NCI-H510A treated with DMSO at 0.1 percent for 48 hours (cell line): ENCODE results near the gene SEMA3G.

Experiments used
- DNase-seq: peaks from one replicate; lab custom pipeline; 2025; lab: John Stamatoyannopoulos, UW

Gene SEMA3G

GRCh38 chr3:52453496-52454249 is 8.8 kb upstream of the SEMA3G start, which contains the start of gene TNNC1:
Gene TNNC1 (minus strand): TSS chr3:52454041. CDS start chr3:52454015, 26 bp downstream.
- DNase-seq = no peak

GRCh38 chr3:52452570-52453221 is 7.8 kb upstream of the SEMA3G start:
- DNase-seq = no peak

DNA sequence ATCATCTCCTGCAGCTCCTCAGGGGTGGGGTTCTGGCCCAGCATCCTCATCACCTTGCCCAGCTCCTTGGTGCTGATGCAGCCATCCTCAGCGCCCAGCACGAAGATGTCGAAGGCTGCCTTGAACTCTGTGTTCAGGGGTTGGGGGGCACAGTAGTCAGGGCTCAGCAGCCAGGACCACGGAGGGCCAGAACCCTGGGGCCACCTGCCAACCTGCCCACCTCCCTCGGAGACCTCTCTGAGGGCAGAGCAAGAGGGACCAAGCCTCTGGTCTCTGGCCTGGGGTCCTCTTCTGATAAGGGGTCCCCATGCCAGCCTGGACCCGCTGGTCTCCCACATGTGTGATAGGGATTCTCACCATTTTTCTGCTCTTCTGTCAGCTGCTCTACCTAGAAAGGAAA is 7.2 kb upstream of the SEMA3G start:
- no peak for DNase-seq

DNA sequence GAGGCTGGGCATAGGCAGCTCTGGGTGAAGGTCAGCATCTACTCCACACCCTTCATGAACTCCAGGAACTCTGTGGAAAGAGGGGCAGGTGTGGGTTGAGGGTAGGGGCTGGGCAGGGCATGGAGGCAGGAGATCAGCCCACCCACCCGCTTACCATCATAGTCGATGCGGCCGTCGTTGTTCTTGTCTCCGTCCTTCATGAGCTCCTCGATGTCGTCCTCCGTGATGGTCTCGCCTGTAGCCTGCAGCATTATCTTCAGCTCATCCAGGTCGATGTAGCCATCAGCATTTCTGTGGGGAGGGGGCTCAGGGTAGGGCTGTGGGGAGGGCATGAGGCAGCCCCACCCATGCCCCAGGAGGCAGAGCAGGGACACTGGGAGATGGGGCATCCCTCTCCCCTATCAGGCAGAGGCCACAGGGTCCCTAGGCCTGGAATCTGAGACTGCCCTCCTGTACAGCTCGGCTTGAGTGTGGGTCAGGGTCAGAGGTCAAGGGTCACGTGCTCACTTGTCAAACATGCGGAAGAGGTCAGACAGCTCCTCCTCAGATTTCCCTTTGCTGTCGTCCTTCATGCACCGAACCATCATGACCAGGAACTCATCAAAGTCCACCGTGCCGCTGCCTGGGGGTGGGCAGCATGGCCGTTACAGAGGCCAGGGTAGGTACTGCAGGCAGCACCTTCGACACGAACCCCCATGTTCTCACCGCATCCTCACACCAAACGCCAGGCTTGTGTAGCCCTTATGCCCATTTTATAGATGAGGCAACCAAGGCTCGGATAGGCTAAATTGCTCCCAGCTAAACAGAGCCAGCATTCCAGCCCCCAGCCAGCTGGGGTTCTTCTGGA is 6.6 kb upstream of the SEMA3G start:
- DNase-seq = no peak

DNA sequence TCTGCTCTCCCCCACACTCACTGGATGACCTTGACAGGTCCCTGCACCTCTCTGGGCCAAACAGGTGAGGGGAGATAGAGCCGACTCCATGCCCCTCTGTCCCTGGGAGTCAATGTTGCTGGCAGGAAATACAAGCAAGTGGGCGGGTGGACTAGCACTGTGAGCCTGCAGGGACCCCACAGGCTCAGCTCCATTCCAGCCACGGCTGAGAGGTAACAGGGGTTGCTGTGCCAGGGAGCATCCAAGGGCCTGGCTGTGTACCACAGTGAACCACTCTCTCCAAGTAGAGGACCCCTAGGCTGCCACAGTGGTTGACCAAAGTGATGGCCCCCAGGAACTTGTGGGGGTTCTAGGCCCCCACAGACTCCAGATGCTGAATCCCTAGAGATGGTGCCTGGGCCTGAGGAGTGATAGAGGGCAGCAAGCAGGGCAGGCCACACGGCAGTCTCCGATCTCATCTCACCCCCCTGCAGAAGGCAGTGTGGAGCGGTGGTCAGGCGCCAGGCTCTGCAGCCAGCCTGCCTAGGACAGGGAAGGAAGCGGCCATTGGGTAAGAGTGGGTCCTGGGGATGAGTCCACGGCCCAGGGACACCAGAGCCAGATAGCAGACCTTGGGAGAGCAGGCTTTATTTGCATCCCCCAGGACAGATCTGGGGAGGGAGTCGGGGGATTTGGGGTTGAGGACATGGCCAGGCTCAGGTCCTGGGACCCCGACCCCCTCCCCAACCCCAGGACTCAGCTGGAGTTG is 5.8 kb upstream of the SEMA3G start:
- no peak for DNase-seq

DNA sequence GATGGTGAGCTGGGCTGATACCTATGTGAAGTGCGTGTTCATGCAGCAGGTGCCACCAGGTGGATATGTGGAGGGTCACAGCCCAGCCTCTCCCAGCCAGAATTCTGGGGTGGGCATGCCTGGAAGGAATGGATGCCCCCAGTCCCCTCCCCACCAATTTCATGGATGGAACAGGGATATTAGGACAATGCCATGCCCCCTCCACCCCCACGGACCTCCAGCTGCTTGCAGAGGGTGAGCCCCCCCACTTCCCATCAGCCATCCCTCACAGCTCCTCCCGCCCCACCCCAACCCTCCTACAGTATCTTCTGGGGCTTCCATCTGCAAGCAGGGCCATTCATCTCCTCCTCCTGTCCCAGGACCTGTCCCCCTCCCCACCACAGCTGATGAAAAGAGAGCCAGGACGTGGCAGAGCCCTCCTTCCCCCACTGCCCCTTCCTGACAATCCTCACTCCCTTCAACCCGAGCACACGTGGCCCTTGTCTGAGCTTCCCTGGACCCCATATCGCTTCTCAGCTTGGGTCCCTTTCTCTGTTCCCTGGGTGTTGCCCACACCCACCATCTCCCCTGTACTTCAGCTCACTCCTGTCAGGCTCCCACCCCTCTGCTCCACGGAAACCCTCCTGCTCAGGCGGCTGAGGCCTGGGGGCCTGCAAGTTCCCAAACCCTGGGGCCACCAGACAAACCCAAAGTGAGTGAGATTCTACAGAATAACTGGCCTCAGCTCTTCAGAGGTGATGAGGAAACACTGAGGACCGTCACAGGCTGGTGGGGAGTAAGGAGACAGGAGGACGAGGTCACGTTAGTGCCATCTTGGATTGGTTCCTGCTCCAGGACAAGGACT is 2.8 kb upstream of the SEMA3G start:
- no peak for DNase-seq

DNA sequence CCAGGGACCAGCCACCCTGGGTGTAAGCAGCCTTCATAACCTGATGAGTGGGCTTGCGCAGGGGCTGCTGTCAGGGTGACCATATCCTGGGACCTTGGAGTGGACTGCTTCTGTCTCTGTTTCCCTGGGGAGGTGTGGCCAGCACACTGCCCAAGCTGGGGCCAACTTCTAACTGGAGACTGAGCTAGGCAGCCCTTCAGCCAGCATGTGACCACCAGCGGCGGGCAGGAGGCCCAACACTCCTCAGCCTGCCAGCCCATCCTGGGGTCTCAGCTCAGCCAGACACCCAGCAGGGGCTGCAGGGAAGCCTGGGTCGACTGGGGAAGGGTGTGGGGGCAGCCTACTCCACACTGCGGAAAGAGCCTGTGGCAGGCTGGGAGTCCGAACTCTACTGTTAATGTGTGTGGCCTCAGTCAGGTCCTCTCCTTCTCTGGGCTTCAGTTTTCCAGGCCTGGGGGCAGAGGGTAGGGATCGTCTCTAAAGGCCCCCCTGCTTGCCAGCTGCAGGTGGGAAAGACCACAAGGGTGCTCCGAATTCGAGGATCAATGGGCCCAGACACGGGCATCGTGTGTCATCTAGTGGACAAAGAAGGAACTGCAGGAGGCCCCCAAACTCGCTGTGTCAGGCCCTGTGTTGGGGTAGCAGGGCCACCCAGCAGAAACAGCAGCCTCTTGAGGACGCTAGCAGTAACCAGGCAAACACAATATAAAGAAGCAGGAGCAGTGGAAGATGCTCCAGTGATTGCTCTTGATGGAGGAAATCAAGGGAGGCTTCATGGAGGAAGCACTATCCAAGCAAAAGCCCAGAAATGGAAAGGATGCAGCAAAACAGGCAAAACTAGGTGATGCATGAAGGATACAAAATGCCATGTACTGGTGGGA is 2.0 kb upstream of the SEMA3G start:
- peak; percentile 48 for DNase-seq

DNA sequence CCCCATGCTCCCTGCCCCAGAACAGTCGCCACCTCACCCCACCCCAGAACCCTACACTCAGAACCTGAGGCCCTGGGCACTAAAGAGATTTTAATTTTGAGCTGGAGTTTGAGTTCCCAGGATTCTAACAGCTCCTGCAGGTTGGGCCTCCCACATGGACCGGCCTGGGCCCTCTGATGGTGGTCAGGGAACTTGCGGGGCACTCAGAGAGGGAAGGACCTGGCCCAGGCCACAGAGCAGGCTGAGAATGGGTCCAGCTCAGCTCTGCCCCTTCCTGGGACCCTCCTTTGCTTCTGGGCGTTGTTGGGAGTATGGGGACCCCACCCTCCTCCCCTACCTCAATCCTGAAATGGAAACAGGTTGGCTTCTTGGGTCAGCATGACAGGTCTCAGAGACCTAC is 1.1 kb upstream of the SEMA3G start:
- DNase-seq = no peak

- DNase-seq = no peak
Observed at GRCh38 chr3:52443791-52444687, 864 bp downstream of the SEMA3G start.

- no peak for DNase-seq
Observed at GRCh38 chr3:52443268-52443610, 1.7 kb downstream of the SEMA3G start.

GRCh38 chr3:52442409-52443267 is 2.3 kb downstream of the SEMA3G start:
- DNase-seq = no peak

- DNase-seq = no peak
Observed at GRCh38 chr3:52441772-52442332, 3.1 kb downstream of the SEMA3G start.

DNA sequence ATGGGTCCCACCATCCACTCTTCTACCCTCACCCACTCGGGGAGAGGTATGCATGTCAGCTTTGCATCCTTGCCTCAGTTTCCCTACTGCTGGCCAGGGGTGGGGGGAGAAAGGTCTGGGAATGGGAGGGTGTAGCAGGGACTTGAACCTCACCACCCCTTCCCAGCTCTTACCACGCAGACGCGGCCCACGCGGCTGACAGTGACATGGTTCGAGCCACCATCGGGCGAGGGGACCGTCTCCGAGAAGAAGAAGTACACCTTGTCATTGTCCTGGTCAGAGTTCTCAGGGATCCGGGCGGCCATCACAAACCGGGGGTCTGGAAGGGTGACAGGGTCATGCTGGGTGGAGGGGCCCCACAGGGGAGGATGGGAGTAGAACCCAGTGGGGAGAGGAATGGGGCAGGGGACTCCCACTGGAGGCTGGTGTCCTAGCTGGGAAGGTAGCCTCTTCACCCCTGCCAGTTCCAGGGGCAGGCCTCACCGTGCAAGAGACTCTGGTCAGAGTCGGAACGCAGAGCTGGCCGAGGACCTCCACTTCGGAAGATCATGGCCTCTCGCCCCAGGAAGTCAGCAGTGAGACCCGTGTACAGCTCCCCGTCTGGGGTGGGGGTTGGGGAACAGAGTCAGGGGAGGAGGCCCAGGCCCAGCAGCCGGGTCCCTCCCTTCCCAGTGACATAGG is 3.7 kb downstream of the SEMA3G start:
- DNase-seq = no peak

DNA sequence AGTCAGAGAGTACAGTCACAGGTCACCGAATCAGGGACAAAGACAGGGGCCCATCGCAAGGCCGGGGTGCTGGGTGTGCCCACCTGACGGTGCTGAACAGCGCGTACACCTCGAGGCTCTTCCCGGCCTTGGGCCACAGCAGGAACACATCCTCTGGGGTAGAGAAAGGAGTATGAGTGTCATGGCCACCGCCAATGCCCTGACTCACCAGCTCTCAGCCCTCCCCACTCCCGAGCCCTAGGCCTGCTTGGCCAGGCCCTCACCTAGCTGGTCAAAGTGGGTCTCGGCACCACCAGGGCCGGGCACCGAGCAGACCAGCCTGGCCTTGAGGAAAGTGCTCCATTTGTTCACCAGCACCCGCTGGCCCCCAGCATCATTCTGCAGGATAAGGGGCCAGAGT is 4.2 kb downstream of the SEMA3G start:
- no peak for DNase-seq

DNA sequence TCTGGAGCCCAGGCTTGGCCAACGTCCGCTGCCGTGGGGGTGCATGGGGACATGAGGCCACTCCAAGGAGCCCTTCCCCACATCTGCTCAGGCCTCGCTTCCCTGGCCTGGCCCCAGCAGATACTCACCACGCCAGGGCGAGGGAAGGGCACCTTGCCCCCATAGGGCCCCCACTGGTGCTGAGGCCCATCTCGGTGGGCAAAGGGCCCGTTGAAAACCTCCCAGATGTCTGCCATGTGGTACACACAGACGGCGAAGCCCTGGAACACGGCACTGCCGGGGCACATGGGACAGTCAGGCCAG is 4.7 kb downstream of the SEMA3G start:
- no peak for DNase-seq

DNA sequence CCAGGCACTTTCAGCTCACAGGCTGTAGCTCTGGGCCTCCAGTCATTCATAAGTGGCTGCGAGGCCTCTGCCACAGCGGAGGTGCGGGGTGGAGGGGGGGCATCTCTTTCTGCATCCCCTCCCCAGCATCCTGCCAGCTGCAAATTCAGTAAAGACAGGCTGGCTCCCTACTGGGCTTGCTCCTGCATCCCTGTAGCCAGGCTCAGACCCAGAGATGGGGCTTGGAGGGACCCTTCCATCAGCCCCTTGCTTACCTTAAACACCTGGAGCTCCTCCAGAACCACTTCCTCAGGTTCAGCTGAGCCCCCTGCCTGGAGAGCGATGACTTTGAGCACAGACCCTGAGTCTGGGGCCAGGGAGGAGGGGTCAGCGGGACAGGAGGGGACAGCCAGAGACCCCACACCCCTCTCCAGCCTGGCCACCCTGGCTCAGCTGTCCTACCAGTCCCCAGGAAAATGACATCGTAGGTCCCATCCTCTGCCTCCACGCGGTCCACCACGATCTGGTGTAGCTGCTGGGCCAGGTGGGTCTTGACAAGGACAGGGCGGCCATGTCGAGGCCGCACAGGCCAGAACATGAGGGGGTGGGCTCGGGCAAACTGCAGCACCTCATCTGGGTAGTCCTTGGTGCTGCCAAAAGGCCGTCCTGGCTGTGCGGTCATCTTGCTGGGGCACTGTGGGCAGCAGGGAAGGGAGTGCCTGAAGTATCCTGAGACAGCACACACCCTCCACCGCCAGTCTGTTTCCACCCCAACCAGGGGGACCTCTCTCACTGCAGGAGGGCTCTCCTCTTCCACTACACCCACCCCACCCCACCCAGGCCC is 5.3 kb downstream of the SEMA3G start:
- DNase-seq = no peak
